HG03095 (cell line): Measurements from ENCODE around the gene RGS3.
"Not testable (repeated sequence)": the region's sequence is repeated elsewhere in the genome, so short reads cannot be mapped to it uniquely, and the experiment has no call there.

Experiments
- ATAC-seq: cut with Tn5 transposase; IDR thresholded peaks from one replicate; pipeline ENCODE4 v1.9.1; 2021; ENCODE audit warnings: moderate library complexity; ENCODE audit not compliant: unreplicated experiment

RGS3 gene

DNA sequence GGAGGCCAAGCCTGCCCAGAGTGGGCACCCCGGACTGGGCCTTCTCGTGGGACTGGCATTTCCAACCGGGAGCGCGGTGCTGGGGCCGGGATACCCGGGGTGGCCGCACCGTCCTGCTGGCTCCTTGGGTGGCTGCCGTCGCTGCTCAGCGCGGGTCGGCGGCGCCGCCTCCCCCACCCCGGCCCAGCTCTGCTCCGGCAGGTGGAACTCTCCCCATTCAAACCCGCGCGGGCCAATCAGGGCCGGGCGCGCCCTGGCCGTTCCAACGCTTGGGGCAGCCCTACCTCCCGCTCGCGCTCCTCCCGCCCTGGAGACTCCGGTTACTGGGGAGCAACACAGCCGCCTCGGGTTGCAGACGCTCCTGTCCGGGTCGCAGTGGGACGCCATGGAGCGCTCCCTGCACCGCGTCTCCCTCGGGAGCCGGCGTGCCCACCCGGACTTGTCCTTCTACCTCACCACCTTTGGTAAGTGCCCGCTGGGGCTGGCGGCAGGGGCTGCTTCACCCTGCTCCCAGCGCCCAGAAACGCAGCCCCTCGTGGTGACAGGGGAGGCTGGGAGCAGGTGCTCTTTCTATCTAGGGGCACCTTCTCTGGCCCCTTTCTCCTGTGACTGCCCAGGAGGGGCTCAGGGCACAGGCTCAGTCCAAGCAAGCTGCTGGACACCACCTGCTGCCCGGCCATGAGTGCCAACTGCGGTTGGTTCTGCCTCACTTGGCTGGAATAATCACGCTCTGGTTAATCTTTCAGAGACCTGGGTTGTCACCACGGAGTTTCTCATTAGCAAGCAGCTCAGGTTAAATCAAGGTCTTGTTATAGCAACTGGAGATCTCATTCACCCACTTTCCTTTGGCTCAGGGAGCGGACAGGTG is at the start of gene RGS3:
RGS3 (plus strand) TSS at position 310 of the 868 bp plus-strand sequence; CDS start at position 386, 76 bp downstream.
- no peak for ATAC-seq

DNA sequence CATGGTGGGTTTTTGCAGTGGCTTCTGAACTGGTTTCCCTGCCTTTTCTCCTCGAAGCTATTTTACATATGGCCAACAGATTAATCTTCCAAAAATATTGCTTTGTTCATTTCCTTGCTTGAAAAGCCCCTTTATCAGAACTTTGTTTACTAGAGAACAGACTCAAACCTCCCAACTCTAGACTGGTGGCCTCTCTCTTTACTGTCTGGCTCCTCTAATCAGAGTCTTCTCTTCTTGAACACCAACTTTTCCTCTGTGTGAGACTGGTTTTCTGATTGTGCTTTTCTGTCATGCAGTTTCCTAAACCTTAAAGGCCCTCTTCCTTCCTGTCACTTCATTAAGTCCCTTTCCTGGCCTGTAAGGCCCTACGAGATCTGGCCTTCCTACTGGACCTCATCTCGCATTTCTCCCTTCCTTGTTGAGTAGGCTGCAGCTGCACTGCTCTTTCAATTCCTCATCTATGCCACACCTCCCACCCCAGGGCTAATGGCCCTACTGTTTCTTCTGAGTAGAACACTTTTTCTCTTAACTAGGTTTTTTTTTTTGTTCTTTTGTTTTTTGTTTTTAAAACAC is 47.3 kb upstream of the RGS3 start:
- peak; percentile 99 for ATAC-seq

GRCh38 chr9:113417370-113417769 is 46.2 kb upstream of the RGS3 start:
- no peak for ATAC-seq

DNA sequence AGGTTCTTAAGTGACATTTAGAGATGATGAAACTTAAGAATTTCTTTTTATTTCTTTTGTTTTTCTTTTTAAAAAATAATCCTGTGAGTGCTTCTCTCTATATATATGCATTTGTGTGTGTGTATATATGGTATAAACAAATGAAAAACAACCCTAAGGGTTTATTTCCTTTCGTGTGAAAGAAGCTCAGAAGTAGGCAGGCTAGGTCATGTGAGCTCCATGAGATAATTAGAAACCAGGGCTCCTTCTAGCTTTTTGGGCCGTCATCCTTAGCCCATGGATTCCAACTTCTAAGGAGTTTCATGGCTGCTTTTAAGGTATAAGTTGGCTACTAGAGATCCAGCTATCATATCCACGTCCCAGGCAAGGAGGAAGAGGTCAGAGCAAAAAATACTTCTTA is 41.8 kb upstream of the RGS3 start:
- ATAC-seq: no peak

GRCh38 chr9:113425072-113425471 is 38.5 kb upstream of the RGS3 start:
- ATAC-seq: no peak

DNA sequence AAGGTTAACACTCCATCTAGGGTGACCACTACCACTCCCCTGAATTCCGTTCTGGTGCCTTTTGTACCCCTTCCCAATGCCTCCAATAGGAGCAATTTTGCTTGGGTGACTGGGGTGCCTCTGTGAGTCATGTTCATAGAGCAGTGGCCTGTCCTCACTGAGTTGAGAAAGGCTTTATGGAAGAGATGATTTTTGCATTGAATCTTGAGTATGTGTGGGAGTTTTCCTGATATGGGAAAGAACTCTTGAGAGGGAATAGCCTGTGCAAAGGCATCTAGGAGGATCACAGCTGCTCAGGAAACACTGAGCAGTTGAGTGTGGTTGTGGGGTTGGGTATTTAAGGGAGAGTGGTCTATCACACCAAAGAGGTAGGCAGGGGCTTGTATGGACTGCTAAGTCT is 36.8 kb upstream of the RGS3 start:
- ATAC-seq: no peak

- no peak for ATAC-seq
Observed at GRCh38 chr9:113427629-113428028, 35.9 kb upstream of the RGS3 start.

DNA sequence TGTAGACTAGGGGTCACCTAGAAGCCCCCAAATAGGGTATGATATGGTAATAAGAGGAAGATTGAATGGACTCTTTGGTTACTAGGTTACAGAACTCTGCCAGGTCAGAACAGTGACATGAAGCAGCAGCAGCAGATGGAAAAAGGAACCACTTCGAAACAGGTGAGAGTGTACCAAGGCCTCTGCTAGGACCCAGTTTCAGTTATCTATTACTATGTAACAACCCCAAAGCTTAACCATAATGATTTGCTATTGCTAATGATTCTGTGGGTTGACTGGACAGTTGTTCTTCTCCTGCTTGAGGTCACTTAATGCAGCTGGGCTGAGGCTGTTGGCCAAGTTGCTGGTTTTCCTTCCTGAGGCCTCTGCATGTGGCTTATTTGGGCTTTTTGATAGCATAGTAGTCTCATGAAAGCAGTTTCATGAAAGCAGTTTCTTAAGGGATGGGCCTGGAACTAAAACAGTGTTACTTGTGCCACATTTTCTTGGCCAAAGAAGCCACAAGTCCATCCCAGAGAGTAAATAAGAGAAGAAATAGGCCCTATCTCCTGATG is 35.4 kb upstream of the RGS3 start:
- ATAC-seq: no peak

DNA sequence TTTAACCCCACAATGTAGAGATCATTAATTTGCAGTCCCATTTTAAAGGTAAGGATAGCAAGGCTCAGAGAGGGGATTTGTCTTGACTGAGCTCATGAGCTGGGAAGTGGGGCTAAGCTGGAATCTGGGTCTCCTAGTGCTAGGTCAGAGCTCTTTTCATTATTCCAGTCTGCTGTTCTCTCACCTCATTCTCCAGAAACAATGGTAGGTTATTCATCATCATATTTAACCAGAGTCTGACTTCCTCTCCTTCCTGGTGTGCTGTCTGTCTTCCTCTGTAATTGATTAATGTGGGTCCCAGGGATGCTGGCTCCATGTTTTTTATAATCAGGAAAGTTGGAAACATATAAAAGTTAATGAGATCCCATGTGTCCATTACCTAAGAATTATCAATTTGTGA is 32.3 kb upstream of the RGS3 start:
- ATAC-seq: no peak

- no peak for ATAC-seq
Observed at GRCh38 chr9:113436728-113437515, 26.6 kb upstream of the RGS3 start.

DNA sequence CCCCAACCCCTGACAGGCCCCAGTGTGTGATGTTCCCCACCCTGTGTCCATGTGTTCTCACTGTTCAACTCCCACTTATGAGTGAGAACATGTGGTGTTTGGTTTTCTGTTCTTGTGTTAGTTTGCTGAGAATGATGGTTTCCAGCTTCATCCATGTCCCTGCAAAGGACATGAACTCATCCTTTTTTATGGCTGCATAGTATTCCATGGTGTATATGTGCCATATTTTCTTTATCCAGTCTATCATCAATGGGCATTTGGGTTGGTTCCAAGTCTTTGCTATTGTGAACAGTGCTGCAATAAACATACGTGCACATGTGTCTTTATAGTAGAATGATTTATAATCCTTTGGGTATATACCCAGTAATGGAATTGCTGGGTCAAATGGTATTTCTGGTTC is 25.8 kb upstream of the RGS3 start:
- ATAC-seq: not testable (repeated sequence)

DNA sequence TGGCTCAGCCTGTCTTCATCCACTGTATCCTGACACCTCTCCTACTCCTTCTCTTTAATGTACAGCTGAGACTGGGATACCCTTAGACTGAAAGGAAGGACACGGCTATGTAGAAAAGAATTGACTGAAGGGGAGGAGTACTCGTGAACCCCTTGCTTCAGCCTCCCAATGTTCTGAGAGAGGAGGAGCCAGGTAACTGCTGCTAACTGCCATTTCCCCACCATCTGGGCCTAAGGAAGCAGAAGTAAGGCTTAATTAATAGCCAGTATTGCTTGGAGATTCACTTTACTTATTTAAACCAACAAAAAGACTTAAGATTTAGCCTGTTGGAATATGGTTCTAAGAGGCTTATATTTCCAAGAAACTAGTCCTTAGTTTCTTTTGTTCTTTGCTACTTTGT is 18.8 kb upstream of the RGS3 start:
- no peak for ATAC-seq

DNA sequence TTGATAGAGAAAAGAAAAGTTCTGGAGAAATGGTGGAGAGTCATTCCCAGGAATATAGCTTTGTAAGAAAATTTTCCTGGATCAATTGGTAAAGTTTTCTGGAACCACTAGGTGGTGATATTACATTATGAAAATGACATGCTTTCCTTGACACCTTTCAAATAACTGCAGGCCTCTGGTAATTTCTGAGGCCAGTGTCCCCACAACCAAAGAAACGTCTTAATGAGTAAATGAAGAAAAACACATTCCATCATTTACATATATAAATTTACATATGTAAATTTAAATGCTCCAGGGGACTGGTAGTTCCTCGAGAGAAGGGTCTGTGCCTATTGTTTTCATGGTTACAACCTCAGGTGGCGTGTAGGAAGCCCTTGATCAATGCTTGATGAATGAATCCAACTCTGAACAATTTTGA is 17.2 kb upstream of the RGS3 start:
- no peak for ATAC-seq

GRCh38 chr9:113449376-113449775 is 14.2 kb upstream of the RGS3 start:
- no peak for ATAC-seq

GRCh38 chr9:113452113-113452605 is 11.4 kb upstream of the RGS3 start:
- no peak for ATAC-seq

DNA sequence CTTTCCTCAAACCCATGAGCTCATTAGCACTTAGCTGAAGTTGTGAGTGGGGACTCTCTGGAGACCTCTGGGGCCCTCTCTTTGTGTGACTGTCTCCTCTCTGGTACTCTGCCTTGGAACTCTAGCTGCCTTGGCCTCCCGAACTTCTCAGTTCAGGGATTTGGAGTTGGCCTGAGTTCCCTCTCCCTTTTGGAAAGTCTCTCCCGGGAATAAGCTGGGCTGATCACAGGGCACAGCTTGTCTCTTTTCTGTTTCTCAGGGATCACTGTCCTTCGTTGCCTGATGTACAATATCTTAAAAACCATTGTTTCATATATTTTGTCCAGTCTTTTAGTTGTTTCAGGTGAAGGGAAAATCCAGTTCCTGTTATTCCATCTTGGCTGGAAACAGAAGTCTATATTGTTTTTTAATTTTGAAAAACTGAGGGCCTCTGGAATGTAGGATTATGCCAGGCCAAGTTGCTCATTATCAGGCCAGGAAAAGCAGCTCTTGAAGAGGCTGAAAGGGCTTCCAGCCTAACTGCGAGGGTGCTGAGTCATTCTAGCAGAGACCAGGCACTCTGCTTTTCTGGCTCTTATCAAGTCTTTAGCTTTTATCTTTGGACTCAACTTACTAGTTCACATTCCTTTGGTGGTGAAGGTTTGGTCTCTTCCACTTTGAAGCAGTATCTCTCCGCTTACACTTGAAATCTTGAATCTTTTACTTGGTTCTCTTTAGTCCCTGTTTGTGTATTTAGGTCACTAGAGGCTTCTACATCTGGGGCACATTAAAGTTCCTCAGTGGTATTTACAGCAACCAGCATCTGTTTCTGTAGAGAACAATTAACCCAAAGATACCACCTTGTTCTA is 8.4 kb upstream of the RGS3 start:
- ATAC-seq: no peak

GRCh38 chr9:113456235-113456634 is 7.3 kb upstream of the RGS3 start:
- ATAC-seq: no peak

DNA sequence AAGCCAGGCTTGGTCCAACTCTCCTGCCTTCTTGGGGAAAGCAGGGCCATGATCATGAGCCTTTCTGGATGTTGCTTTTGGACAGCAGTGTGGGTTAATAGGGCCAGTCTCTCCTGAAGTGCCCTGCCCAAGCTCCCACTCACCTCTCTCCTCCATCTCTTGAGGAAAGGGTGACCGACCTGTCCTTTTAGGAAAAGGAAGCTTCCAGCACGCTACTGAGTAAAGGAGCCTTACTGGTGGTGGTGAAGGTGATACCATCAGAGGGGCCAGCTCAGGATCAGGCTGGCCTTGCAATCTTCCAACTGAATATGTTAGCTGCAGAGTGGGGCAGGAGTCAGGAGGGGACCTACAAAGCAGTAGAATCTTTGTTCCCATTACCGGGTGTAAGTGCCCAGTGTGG is 2.2 kb upstream of the RGS3 start:
- ATAC-seq: no peak

DNA sequence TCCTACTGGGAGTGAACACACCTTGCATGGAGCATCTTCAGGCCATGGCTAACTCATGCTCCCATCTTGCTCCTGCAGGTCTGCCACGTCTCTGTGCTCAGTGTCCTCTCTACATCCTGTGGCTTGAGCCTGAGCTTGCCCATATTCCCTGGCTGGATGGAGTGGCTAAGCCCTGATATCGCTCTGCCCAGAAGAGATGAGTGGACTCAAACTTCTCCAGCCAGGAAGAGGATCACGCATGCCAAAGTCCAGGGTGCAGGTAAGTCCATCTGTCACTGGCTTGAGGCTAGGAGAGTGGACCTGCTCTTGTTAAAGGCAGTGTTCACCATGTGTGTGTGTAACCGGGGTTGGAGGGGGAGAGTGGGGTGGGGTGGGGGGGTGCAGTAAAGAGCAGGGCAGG is 1.6 kb upstream of the RGS3 start:
- ATAC-seq: no peak

DNA sequence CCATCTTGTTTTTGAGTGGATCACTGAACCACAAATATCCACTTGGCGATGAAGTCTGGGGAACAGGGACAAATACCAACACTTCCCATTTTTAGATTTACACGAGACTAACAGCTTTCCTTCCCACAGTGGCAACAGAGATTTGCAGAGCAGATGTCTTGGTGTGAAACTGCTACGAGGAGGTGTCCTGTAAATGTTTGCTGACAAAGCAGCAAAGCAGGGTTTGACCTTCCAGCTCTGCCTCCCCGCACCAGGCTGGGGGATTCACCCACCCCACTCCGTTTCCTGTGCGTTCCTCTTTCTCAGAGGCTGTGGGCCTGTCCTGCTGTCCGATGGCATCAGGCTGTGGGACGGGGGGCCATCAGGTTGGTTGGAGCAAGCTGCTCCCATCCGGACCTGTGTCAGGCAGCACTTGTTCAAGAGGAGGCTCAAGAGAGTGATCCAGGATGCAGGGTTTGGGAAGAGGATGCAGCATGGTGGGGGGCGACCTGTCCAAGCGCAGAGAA is 693 bp upstream of the RGS3 start:
- no peak for ATAC-seq
